Measurements from ENCODE around the gene TBC1D14.

- no peak for TF ChIP-seq CTCF (IDR thresholded peaks at IDR 0.05 in 2 of 3, conservative IDR thresholded peaks at IDR 0.05 in 1 of 3; ENCODE audit: insufficient read depth in 2 of 3, low read depth in 1 of 3, low read length in 3 of 3)
- no peak for TF ChIP-seq TGIF2 (CRISPR knock-in tag; IDR thresholded peaks at IDR 0.05)
- no peak for TF ChIP-seq TCF7L2 (IDR thresholded peaks at IDR 0.05; ENCODE audit: low read depth, low read length)
- TF ChIP-seq AFF4 (CRISPR knock-in tag; IDR thresholded peaks at IDR 0.05): no peak
- TF ChIP-seq ATF2 (CRISPR knock-in tag; IDR thresholded peaks at IDR 0.05): no peak
Observed at GRCh38 chr4:7023486-7023885, 113.9 kb downstream of the TBC1D14 start.

Data from K562 (cell line).